Dermis blood vessel endothelial cell (primary cell): Measurements from ENCODE around the gene ARAP1. TPM values are rescaled to one million over a fixed set of nuclear protein-coding genes. Genes with fewer than 3 reads are reported as not detected.
A peak's percentile ranks its signal among the peaks of the same experiment; 100 is the strongest.

Experiments used
- DNase-seq: peaks from one replicate; pipeline ENCODE4 v3.0.0; 2010
- total RNA-seq: library from RNA; depleted of rRNA; stranded (reverse); fragments of >200 nt; gene quantifications from 2 replicates; pipeline ENCODE4 v1.2.3, GENCODE V29; 2014

Gene ARAP1
- total RNA-seq, 1 donor from 2014 or later: 80.0 TPM

- DNase-seq: peak; percentile 19
Measured at GRCh38 chr11:72760539-72761405, 8.6 kb upstream of the ARAP1 start.

- DNase-seq: no peak
Measured at GRCh38 chr11:72759468-72759985, 7.3 kb upstream of the ARAP1 start.

- no peak for DNase-seq
Measured at GRCh38 chr11:72758690-72759389, 6.6 kb upstream of the ARAP1 start.

- DNase-seq: no peak
Measured at GRCh38 chr11:72758304-72758689, 6.1 kb upstream of the ARAP1 start.

- no peak for DNase-seq
Measured at GRCh38 chr11:72755713-72756285, 3.6 kb upstream of the ARAP1 start.

GRCh38 chr11:72754544-72755155 is 2.4 kb upstream of the ARAP1 start:
- no peak for DNase-seq

GRCh38 chr11:72754149-72754543 is 1.9 kb upstream of the ARAP1 start:
- no peak for DNase-seq

- no peak for DNase-seq
Measured at GRCh38 chr11:72753341-72754148, 1.3 kb upstream of the ARAP1 start.

- no peak for DNase-seq
Measured at GRCh38 chr11:72751116-72752087, 806 bp downstream of the ARAP1 start.

- no peak for DNase-seq
Measured at GRCh38 chr11:72750556-72751115, 1.6 kb downstream of the ARAP1 start.

- DNase-seq: no peak
Measured at GRCh38 chr11:72750086-72750485, 2.1 kb downstream of the ARAP1 start.

- no peak for DNase-seq
Measured at GRCh38 chr11:72747289-72747855, 4.8 kb downstream of the ARAP1 start.

GRCh38 chr11:72746821-72747220 is 5.4 kb downstream of the ARAP1 start:
- no peak for DNase-seq

GRCh38 chr11:72745925-72746550 is 6.2 kb downstream of the ARAP1 start:
- DNase-seq: no peak

GRCh38 chr11:72745511-72745910 is 6.7 kb downstream of the ARAP1 start:
- DNase-seq: no peak

GRCh38 chr11:72744474-72744873 is 7.7 kb downstream of the ARAP1 start:
- no peak for DNase-seq

- DNase-seq: no peak
Measured at GRCh38 chr11:72743321-72744221, 8.6 kb downstream of the ARAP1 start.

GRCh38 chr11:72742513-72743320 is 9.5 kb downstream of the ARAP1 start:
- DNase-seq: no peak
